HL-60 (cell line): ENCODE data around the gene SERPINB1.

ENCODE experiments used
- DNase-seq, 2 experiments: peaks; one replicate each; pipeline ENCODE4 v3.0.0-alpha.2; 2010 to 2020; ENCODE audit warnings: low read depth in 1 of 2, low spot score in 1 of 2
- H3K27ac ChIP-seq: fragments of 250-450 bp; sonication (Bioruptor Pico); replicated peaks from 2 replicates; pipeline ENCODE4 v1.5.1; 2020; ENCODE audit warnings: mild to moderate bottlenecking, moderate library complexity
- H3K27me3 ChIP-seq: fragments of 250-450 bp; sonication (Bioruptor Pico); 2 replicates; pipeline ENCODE4 v1.5.1; 2021; ENCODE audit warnings: mild to moderate bottlenecking, moderate library complexity; ENCODE audit not compliant: insufficient read depth, poor library complexity, severe bottlenecking
- H3K4me3 ChIP-seq: replicated peaks from 2 replicates; pipeline ENCODE4 v1.5.1; 2011; ENCODE audit warnings: mild to moderate bottlenecking, control low read depth, low read length; ENCODE audit not compliant: insufficient read depth
- CTCF ChIP-seq: IDR thresholded peaks from one replicate; pipeline ENCODE4 v1.5.1; 2011; ENCODE audit warnings: low read length, control low read depth, inconsistent platforms; ENCODE audit not compliant: insufficient read depth
- GABPA ChIP-seq: IDR thresholded peaks from 2 replicates; pipeline ENCODE4 v1.6.1; 2012; ENCODE audit warnings: low read depth
- POLR2AphosphoS5 ChIP-seq: IDR thresholded peaks from 2 replicates; pipeline ENCODE4 v1.6.1; 2012; ENCODE audit warnings: low read depth
- REST ChIP-seq: IDR thresholded peaks from 2 replicates; pipeline ENCODE4 v1.6.1; 2012; ENCODE audit warnings: low read depth; ENCODE audit not compliant: insufficient replicate concordance
- SPI1 ChIP-seq: IDR thresholded peaks from 2 replicates; pipeline ENCODE4 v1.6.1; 2012; ENCODE audit warnings: low read depth, mild to moderate bottlenecking, borderline replicate concordance

The SERPINB1 gene

GRCh38 chr6:2797564-2798031 lies 44.1 kb downstream of the SERPINB1 start:
- TF ChIP-seq POLR2AphosphoS5: no peak
- Histone ChIP-seq H3K4me3 (no peak overlapping the region), H3K27ac (peak overlapping the region; percentile 98), H3K27me3 (no peaks in the 10 kb centered on the region)
- DNase-seq: peak in 1 of 2 experiments; percentile 44

- H3K4me3 ChIP-seq: no peak overlapping the region
- peak; percentile 69 to 75 for DNase-seq
- peak overlapping the region; percentile 98 for H3K27ac ChIP-seq
- TF ChIP-seq SPI1: peak; percentile 83
- TF ChIP-seq POLR2AphosphoS5: no peak
- no peaks in the 10 kb centered on the region for H3K27me3 ChIP-seq
Observed at GRCh38 chr6:2796861-2797260, 44.8 kb downstream of the SERPINB1 start.

- peak; percentile 85 to 95 for DNase-seq
- TF ChIP-seq GABPA: peak; percentile 30; the same call in 1 of the 2 replicates
- TF ChIP-seq POLR2AphosphoS5: peak; percentile 71
- TF ChIP-seq SPI1: peak; percentile 27; the same call in 1 of the 2 replicates
- no peak for TF ChIP-seq CTCF
- TF ChIP-seq REST: peak; percentile 45
Observed at GRCh38 chr6:2795956-2796355, 45.7 kb downstream of the SERPINB1 start.

GRCh38 chr6:2795162-2795561 lies 46.5 kb downstream of the SERPINB1 start:
- no peak overlapping the region for H3K4me3 ChIP-seq
- no peaks in the 10 kb centered on the region for H3K27me3 ChIP-seq
- TF ChIP-seq REST: no peak
- TF ChIP-seq SPI1: no peak
- TF ChIP-seq CTCF: no peak
- no peak for TF ChIP-seq POLR2AphosphoS5
- TF ChIP-seq GABPA: no peak
- DNase-seq: no peak
- H3K27ac ChIP-seq: peak overlapping the region; percentile 98

More at GRCh38 chr6:2795956-2796355, 45.7 kb downstream of the SERPINB1 start:
- H3K27me3 ChIP-seq: no peaks in the 10 kb centered on the region
- H3K27ac ChIP-seq: peak overlapping the region; percentile 98
- peak overlapping the region; percentile 17; the same call in 1 of the 2 replicates for H3K4me3 ChIP-seq
